NCI-H2196 treated with DMSO at 0.1 percent for 48 hours (cell line): ENCODE measurements around the gene MS4A6A.
"Not testable (repeated sequence)": the region's sequence is repeated elsewhere in the genome, so short reads cannot be mapped to it uniquely, and the experiment has no call there.

Source experiments
- DNase-seq: peaks from one replicate; lab custom pipeline; 2025; ENCODE audit not compliant: unreplicated experiment; lab: John Stamatoyannopoulos, UW

Gene MS4A6A, protein sequence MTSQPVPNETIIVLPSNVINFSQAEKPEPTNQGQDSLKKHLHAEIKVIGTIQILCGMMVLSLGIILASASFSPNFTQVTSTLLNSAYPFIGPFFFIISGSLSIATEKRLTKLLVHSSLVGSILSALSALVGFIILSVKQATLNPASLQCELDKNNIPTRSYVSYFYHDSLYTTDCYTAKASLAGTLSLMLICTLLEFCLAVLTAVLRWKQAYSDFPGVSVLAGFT

GRCh38 chr11:60182541-60183330 is at the start of gene MS4A6A:
TSS of gene MS4A6A (minus strand) at chr11:60183083. CDS start at chr11:60181727, 1,356 bp downstream.
- no peak for DNase-seq

- DNase-seq = no peak
These were observed 47.8 kb upstream of the MS4A6A start for GRCh38 chr11:60230681-60231080.

- DNase-seq = no peak
These were observed 39.3 kb upstream of the MS4A6A start for GRCh38 chr11:60222141-60222540.

GRCh38 chr11:60221692-60222091 is 38.8 kb upstream of the MS4A6A start:
- DNase-seq = no peak

DNA sequence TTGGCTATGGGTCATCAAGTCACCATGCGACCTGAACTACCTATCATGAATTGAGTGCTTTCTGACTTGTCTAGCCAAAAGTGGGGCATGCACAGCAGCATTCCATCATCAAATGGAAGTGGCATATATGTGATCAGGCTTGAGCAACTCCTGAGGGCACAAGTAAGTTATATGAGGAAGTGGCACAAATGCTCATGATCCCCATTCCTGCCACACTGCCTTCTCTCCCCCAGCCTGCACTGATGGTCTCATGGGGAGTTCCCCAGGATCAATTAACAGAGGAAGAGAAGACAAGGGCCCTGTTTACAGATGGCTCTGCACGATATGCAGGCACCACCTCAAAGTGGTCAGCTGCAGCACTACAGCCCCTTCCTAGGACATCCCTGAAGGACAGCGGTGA is 38.3 kb upstream of the MS4A6A start:
- DNase-seq = no peak

GRCh38 chr11:60214386-60214785 is 31.5 kb upstream of the MS4A6A start:
- DNase-seq = no peak

- DNase-seq = no peak
These were observed 28.3 kb upstream of the MS4A6A start for GRCh38 chr11:60211206-60211605.

- DNase-seq = no peak
These were observed 27.1 kb upstream of the MS4A6A start for GRCh38 chr11:60209977-60210376.

DNA sequence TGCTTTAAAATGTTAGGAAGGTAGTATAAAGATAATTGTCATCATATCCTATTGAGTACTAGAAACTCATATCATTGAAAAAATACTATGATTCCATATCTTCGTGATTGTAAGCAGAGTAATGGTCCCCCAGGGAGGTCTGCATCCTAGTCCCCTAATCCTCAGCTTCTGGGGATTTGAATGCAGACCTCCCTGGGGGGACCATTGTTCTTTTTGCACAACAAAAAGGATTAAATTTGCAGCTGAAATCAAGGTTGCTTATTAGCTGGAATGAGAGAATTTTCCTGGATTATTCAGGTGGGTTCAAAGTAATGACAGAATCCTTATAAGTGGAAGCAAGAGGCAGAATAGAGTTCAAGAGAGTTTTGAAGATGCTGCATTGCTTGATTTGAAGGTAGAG is 26.1 kb upstream of the MS4A6A start:
- DNase-seq = no peak

DNA sequence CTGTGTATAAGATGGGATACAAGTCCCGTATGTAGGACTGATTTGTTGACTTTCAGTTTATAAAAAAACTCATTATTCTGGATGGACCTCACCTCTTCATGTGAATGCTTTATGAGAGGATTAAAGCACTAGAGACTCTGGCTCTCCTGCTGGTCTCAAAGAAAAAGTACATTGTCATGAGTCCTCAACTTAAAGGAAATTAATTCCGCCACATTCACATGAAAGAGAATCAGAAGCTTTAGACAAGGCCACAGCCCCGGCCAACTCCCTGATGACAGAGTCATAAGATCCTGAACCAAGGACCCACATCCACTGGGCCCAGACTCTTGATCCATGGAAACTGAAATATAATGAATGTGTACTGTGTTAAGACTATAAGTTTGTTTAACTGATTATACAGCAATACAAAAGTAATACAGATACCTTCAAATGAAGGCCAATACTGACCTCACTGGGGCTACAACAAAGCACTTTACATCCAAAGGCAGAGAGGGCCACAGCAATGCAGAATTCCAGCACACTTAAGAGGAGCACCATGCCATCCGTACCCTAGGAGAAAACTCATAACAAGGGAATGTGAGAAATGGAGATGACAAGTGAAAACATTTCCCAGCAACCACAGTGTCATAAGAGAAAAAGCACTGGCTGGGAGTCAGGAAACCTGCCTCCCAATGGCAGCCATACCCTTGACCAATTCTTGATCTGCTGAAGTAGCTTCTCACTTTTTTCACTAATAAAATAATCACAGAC is 25.4 kb upstream of the MS4A6A start:
- DNase-seq = no peak

- no peak for DNase-seq
These were observed 23.7 kb upstream of the MS4A6A start for GRCh38 chr11:60206616-60207015.

DNA sequence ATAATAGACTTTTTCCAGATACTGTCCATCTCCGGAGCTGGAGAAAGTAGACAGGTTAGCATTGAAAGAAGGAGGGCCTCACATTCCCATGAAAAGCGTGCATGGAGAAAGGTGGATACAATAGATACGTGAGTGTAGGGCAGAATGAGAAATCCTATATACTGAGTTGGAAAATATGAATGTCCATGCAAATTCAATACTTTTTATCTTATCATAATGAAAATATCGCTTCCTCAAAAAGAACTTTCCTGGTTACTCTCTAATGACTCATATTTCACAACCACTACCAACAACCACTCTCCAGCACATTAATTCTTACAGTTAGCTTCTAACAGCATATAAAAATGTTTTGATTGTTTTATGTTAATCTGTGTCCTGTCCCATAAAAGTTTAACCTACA is 22.0 kb upstream of the MS4A6A start:
- no peak for DNase-seq

- not testable (repeated sequence) for DNase-seq
These were observed 18.5 kb upstream of the MS4A6A start for GRCh38 chr11:60201334-60201733.

GRCh38 chr11:60197442-60197841 is 14.6 kb upstream of the MS4A6A start:
- no peak for DNase-seq

- DNase-seq = no peak
These were observed 13.1 kb upstream of the MS4A6A start for GRCh38 chr11:60195923-60196368.

- no peak for DNase-seq
These were observed 11.6 kb upstream of the MS4A6A start for GRCh38 chr11:60194511-60194910.

- DNase-seq = no peak
These were observed 11.0 kb upstream of the MS4A6A start for GRCh38 chr11:60193687-60194433.

GRCh38 chr11:60192564-60192963 is 9.7 kb upstream of the MS4A6A start:
- not testable (repeated sequence) for DNase-seq

DNA sequence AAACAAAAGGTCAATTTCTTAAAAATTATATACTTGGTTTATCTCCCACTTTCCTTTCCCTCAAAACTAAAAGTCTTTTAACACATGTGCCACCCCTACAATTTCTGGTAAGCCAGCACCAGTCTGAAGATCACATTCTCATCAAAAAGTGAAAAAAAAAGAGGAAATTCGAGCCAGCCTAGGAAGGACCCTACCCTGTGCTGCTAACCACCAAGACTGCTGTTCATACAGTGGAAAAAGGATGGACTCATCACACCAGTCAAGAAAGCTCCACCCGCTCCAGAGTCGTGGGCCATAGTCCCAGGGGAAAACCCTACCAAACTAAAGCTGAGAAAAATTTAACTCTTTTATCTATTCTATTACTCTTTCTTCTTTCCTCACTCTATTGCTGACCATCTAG is 5.6 kb upstream of the MS4A6A start:
- not testable (repeated sequence) for DNase-seq

- DNase-seq = not testable (repeated sequence)
These were observed 3.2 kb upstream of the MS4A6A start for GRCh38 chr11:60186128-60186527.

GRCh38 chr11:60185512-60185827 is 2.6 kb upstream of the MS4A6A start:
- DNase-seq = not testable (repeated sequence)
